DOHH2 (cell line): Measurements from ENCODE around the gene CYBA.

Source experiments
- CTCF ChIP-seq: fragments of 200-600 bp; sonication (generic); IDR thresholded peaks from one replicate; pipeline ENCODE4 v1.5.1; 2014; ENCODE audit warnings: antibody characterized with exemption, mild to moderate bottlenecking, low read depth, low read length; ENCODE audit not compliant: poor library complexity, severe bottlenecking
- EZH2phosphoT487 ChIP-seq: fragments of 200-600 bp; sonication (generic); IDR thresholded peaks from 2 replicates; pipeline ENCODE4 v1.6.1; 2017; ENCODE audit warnings: borderline replicate concordance, mild to moderate bottlenecking, antibody characterized with exemption, low read length, moderate library complexity, mixed read lengths

GRCh38 chr16:88695753-88696152 is 44.9 kb upstream of the CYBA start:
- TF ChIP-seq EZH2phosphoT487 (no peak), CTCF (no peak)
